NCI-H128 (cell line): Measurements from ENCODE around the gene HAL.

Experiments used
- DNase-seq: peaks from one replicate; lab custom pipeline; 2025; ENCODE audit not compliant: unreplicated experiment; lab: John Stamatoyannopoulos, UW

Gene HAL

DNA sequence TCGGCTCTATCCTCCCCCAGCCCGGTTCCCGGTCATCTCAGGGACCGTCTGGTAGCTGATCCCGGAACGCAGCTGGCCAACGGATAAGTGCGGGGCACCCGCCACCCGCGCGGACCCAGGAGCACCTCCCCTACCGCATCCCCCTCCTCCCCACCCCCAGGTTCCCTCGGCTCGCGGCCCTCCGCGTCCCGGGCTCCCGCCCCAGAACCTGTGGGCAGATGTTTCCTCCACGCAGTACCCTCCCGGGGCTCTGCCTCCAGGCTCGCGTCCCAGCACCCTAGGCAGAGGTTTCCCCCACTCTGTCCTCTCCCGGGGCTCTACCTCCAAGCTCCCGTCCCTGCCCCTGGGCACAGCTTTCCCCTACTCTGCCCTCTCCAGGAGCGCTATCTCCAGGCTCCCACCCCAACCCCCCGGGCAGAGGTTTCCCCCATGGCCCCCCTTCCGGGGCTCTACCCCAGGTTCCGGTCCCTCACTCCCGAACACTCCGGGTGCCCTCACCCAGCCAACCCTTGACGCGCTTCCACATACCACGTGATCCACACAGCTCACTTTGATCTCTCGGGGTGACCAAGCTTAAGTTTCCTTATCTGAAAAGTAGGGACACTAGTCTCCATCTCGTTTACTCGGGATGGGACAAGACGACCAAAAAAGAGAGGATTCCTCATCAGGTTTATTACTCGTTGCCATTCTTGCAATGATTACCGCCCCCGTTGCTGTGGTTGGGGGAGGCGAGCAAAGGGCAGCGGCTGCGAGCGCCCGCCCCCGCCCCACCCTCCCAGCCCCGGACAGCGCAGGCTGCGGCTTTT, 53.4 kb downstream of the HAL start, which contains the start of gene CCDC38:
TSS of gene CCDC38 (minus strand) at position 91 of the 806 bp plus-strand sequence. CDS start 6,105 bp downstream, outside the sequence.
- DNase-seq: peak; percentile 54

- DNase-seq: no peak
Observed at GRCh38 chr12:95942101-95942523, 54.0 kb downstream of the HAL start.

GRCh38 chr12:95940514-95940913, 55.6 kb downstream of the HAL start:
- no peak for DNase-seq
